GOT3 (cell line): ENCODE results near the gene CACNA1C.
A peak's percentile ranks its signal among the peaks of the same experiment; 100 is the strongest.

Source experiments
- DNase-seq: peaks from one replicate; lab custom pipeline; 2025; ENCODE audit warnings: mixed read lengths; lab: John Stamatoyannopoulos, UW

CACNA1C gene

DNA sequence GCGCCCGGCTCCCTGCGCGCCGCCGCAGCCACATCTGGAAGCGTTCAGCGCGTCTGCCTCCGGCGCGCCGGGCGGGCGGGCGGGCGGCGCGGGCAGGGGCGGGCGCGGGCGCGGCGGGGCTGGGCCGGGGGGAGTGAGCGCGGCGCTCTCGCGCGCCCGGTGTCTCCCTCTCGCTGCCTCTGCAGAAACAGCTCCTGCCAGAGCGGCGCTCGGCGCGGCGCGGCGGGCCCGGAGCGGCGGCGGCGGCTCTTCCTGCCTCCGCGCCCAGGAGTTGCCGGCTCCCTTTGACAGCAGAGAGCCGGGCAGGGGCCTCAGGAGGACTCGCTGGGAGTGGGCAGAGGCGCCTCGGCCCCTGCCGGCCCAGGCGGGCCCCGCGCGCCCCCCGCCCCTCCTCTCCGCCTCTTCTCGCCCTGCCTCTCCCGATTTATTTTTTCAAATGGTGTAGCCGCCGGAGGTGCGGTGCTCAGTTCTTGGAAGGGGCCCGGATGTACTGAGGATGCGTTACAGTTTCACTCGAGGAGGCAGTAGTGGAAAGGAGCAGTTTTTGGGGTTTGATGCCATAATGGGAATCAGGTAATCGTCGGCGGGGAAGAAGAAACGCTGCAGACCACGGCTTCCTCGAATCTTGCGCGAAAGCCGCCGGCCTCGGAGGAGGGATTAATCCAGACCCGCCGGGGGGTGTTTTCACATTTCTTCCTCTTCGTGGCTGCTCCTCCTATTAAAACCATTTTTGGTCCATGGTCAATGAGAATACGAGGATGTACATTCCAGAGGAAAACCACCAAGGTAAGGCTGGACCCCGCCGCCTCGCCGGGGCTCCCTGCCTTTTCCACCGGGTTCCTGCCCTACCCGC lies at the start of gene CACNA1C:
CACNA1C (plus strand) TSS at position 162 of the 853 bp plus-strand sequence; CDS start at position 738, 576 bp downstream.
- peak; percentile 38 for DNase-seq

DNA sequence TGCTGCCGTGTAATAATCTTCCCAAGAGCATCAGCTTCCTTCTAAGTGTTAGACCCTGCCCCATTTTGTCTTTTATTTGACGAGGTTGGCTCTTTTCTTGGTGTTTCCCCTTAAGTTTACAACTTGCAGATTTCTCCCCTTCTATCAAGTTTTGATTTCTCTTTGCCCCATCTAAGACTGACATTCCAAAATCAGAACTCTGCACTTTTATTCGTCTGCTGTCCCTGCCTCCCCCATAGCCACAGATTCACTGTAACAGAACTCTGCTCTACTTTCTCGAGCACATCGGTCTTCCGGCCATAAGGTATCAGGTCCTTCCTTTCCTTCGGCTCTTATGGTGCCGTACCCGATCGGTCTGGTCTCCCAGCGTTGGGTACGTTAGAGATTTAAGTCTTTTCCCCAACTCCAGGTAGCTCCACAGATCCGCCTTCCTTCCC lies 49.1 kb upstream of the CACNA1C start:
- no peak for DNase-seq

DNA sequence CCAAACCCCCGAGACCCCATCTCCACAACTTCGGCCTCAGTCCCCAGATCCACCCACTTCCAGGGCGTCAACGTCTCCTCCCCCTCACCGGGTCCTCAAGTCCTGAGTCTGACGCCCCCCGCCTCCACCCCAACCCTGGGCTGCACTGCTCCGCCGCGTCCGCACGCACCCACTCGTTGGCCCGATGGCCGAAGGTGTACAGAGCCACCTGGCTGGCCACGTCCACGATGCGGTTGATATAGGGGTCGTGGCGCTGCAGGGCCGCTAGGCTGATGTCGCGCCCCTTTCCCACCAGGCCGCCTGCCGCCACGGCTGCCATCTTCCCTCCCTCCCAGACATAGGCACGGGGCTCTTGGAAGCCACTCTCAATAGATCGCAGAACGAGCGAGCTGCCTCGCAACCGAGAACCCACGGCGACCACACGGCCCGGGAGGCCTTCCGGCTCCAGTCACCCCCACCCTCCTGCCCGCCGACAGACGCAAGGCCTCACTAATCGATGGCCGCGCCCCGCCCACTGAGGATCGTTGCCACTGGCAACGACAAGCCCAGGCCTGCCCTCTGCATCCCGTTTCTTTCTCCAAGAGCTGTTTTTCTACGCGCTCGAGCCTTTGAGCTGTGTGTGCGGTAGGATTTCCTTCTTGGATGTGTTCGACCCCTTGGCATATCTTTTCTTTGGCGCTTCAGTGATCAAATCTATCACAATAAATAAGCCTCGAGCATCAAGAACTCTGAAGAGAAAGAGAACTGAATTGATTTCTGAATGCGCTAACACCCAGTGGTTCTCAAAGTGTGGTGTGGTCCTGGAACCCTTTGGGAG lies 48.5 kb upstream of the CACNA1C start, which contains the start of gene DCP1B:
DCP1B (minus strand) TSS at position 345 of the 817 bp plus-strand sequence; CDS start at position 319, 26 bp downstream.
- peak; percentile 83 for DNase-seq

DNA sequence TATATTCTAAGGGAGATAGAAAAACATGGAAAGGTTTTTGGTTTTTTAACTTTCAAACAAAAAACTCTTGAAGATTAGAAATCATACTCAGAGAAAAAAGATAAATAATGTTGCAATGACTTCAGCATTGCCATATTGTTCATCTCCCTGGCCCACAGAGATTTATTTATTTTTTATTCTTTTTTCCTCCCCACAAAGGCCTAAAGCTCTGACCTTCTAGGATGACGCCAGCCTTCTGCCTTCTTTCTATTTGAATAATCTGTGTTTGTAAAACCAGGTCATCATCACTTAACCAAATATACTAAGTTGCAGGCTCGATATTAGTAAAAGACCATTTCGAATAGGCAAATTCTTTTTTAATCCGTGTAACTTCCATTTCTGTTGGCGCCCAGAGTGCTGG lies 44.1 kb upstream of the CACNA1C start:
- DNase-seq: no peak

DNA sequence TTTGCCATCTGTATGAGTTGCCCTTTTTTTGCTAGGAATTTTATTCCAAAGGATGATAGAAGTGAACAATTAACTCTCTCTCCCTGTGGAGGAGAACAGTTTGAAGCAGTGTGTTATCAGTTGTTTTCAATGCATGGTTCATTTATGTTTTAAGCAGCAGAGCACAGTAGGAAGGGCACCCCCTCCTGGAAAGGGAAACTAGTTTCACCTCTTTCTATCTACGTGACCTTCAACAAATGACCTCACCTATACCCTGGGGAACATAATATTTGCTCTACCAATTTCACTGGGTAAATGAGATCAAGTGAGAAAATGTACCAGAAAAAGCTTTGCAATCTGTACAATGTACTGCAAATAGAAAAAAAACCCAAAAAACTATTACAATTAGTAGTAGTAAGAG lies 43.2 kb upstream of the CACNA1C start:
- DNase-seq: no peak

DNA sequence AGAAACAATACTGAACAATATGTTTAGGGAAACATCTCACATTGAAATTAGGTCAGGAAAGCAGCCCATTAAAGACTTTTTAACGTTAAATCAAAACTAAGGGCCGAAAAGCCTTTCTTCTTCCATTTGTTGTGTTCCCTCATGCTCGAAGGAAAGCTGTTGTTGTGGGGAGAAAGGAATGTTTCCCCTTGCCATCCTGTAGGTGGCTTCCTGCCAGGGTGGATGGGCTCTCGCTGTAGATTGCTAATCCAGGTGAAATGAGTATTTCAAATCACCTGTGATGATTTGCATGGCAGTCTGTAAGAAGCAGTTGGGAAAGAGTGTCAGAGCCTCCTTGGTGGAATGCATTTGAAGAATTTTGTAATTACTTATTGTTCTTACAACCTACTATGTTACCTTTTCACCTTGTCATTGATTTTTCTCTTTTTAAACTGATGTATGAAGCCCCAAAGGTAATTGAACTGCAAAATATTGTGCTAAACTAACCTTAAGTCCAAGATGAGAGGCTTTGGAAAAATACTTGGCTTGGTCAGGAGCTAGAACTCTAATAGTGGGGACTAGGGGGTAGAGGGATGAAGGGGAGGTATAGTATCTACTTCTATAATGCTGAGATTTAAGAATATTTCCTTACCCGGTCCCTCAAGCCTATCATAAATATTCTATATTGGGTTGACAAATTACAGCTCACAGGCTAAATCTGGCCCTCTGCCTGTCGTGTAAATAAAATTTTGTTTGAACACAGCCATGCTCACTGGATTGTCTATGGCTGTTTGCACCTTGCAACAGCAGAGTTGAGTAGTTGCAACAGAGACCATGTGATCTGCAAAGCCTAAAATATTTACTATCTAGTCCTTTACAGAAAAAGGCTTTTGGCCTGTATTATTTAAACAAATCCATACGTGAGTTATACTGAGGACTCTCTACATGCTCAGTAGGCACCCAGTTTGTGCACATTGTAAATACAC lies 40.9 kb upstream of the CACNA1C start:
- no peak for DNase-seq

DNA sequence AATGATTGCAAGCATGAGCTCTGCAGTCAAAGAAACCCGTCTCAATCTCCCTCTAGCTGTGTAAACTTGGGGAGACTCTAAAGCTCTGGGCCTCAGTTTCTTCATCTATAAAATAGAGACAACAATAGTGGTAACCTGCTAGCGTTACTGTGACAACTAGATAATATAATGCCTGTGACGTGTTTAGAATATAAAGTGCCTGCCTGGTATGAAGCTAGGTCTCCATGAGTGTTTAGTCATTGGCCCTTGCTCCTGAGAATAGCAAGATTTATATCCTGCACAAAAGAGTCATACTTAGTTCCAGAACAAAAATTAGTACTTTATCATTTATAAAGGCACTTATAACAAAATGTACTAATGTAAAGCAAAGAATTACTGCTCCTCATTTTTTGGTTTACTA lies 39.7 kb upstream of the CACNA1C start:
- no peak for DNase-seq

DNA sequence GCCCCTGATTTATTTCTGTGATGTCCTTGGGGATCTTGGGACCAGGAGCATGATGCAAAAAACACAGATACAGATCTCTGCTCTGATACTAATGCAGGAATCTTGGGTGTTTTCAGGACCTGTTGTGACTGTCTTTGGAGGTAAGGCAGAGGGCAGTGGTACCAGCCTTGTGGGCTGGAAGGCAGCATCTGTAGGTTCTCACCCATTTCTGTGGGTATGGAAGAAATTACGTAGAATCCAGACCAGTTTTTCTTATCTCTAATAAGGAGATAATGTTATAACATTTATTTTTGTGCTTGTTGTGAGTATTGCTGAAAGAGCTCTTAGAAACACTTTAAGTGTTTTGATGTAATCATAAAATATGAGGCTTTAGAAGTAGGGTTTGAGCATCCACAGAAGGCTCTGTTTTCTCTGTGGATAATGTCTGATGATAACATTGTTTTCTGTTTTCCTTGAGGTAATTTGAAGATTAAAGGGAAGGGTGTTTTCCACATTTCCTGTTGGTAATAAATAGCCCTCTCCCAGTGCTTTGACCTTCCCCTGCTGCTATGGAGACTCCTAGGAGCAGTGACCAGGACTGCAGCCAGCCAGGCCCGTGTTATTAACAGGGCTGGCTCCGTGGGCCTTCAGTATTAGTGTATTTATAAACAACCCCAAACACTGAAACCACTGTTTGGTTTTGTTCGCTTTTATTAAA lies 39.1 kb upstream of the CACNA1C start:
- DNase-seq: no peak

DNA sequence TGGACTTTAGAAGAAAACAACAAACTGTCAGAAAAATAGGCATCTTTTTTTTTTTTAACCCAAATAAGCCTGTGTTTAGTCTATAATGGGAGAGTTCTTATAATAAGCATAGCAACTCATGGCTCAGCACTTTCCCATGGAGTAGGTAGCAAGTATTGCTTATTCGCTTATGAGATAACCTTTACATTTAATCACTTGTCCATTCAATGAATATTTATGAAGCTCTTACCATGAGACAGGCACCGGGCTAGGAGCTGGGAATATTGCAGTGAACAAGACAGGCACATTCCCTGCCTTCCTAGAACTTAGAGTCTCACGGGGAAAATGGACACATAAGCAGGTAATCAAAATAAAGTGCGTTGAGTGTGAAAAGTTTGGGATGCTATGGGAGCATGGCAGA lies 38.6 kb upstream of the CACNA1C start:
- DNase-seq: no peak

DNA sequence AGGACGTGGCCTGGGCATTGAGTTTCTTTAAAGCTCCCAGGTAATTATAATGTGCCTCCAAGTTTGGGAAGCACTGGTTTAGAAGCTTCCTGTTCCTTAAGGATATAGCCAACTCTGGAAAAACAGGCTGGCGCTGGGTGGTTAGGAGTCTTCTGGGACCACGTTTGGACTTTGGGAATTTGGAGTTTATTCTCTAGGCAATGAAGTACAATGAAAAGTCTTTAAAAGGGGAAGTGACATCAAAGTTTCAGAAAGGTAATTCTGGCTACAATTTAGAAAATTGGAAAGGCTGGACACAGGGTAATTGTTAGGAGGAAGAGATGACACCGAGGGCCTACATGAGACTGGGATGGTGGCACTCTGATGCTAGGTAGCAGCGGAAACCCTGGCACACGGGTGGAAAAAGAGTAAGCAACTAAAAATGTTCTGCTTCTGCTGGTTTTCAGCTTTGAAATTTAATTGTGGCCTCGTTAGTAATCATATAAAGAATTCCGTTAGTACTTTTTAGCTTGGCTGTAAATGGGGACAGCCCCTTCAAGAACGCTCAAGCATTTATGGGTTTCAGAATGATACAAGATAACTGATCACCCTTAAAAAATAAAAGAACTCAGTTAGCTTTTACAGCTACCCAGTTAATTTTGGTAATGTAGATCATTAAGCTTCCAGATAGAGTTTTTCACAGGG lies 35.8 kb upstream of the CACNA1C start:
- DNase-seq: no peak

DNA sequence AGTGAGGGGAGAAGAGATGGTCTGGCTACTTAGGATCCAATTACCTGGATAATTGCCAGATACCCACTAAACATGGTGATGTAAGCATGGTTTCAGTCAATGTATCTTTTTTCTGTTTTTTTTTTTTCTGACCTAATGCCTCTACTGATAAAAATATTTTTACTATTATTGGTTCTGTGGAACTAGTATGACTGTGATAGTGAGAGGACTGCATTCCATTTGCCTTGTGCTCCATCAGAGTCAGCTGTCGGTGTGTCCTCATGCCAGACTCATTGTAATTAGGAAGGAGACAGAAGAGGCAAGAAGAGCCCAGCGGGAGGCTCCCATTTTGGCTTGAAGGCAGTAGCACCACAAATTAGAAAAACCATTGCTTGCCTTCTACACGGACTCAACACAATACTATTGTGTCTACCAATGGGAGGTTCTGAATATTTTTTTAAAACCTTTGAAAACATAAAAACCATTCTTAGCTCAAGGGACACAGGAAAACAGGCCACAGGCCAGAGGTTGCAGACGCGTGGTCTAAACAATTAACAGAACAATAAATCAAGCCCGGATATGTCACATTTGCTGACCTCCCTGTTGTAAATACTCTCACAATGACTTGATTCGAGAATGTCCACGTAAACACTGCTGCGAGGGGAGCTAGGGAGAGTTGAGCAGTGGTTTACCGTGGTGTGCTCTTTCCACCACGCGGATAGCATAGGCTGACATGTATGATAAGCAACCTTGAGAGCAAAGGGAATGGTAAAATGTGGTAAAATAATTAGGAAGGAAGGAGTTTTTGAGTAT lies 35.0 kb upstream of the CACNA1C start:
- DNase-seq: no peak

DNA sequence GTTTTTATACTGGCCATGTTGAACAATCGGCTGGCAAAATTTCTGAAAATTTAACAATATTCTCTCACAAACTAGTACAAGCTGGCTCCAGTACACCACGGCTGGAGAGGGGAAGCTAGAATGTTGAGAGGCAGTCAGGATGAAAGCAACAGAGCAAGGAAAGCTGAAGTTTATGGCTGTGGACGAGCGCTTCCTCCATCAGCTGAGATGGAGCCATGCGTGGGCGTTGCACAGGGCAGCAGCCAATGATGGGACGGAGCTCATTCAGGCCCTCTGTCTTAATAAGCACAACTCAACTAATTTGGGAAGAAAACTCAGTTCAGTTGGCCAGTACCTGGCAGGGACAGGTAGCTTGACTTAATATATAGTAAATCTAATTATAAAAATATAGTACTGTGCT lies 34.4 kb upstream of the CACNA1C start:
- no peak for DNase-seq

DNA sequence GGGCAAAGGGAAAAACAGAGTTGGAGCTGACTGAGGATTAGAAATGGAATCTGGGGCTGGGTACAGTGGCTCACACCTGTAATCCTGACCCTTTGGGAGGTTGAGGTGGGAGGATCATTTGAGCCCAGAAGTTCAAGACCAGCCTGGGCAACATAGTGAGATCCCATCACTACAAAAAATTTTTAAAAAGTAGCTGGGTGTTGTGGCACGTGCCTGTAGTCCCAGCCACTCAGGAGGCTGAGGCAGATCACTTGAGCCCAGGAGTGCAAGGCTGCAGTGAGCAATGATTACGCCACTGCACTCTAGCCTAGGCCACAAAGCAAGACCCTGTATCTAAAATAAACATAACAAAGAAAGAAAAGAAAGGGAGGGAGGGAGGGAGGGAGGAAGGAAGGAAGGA lies 33.7 kb upstream of the CACNA1C start:
- no peak for DNase-seq

DNA sequence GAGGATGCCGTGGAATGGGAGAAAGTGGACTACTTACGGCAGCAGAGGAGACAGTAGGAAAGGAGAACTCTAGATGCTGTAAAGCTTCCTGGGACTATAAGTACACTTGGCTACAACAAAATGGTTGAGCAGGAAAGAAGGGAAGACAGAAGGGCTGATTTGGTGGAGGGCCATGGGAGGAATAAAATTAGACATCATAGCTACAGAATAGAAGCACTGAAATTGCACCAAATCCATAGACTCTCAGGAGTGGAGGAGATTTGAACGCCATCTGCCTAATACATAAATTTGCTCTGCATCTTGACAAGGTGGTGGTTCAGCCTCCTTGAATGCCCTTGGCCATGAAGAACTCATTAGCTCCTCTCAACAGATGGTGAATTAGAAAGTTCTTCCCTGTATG lies 32.3 kb upstream of the CACNA1C start:
- no peak for DNase-seq

DNA sequence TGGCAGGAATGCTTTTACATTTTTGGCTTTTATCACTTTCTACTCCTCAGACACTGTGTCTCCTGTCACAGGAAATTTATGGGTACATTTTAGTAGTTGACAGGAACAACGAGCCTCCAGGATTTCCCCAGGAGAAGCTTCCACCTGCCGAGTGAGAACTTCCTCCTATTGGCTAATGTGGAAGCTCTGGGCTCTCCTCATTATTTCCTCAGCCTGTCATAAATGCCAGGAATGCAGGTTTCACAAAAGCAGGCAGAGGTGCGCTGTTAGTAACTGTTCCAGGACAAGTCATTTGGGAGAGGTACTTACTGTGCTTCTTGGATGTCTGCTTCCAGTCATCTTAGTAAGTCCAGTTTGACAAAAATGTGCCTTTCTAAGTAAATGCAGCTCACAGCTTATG lies 29.4 kb upstream of the CACNA1C start:
- no peak for DNase-seq

DNA sequence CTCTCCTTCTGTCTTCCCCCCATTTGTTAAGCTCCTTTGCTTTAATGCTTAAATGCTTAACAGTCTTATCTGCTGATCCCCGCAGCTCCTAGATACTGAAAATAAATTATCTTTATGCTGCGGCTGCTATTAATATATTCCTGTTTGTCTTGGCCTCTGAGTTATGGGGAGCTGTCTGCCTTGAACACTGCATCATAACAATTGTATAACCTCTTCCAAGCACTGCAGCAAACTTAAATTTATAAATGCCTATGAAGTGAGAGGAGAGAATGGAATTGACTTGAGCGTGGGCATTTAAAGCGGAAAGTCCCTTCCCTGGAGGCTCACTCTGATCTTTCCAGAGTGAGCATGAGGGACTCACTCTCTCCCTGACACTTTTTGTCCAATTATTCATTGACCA lies 25.4 kb upstream of the CACNA1C start:
- no peak for DNase-seq

DNA sequence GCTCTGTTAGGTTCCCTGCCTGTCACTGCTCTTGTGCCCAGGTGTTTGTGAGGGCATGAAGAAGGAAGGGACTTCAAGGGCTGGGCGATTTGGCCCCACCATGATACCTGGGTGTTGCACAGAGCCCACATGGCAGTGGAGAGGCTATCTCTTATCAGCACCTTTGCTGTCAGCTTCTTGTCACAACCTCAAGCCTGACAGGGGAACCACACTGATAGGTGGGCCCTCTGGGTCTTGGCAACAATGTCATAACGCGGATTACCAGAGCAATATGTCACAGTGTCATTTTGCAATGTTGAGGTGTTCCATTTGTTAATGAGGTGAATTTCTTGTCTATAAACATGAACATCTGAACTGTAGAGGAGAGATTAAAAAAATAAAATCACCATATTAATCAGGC lies 22.9 kb upstream of the CACNA1C start:
- DNase-seq: no peak

DNA sequence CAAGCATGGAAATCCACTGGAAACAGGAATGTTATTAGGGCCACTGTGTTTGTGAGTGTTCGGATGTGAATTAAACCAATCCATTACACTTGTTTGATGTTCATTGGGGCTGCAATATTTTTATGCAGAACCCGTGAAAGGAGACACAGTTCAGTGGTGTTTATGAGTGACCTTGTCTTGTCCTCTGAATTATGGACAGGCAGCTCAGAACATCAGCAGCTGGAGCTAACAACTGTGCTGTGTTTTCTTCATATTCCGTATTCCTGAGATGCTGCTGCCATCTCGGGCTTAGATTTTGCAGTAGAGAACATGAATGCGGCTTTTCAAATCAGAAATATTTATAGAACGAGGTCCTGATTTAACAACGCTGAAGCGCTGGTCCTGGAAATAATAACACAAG lies 20.3 kb upstream of the CACNA1C start:
- no peak for DNase-seq

DNA sequence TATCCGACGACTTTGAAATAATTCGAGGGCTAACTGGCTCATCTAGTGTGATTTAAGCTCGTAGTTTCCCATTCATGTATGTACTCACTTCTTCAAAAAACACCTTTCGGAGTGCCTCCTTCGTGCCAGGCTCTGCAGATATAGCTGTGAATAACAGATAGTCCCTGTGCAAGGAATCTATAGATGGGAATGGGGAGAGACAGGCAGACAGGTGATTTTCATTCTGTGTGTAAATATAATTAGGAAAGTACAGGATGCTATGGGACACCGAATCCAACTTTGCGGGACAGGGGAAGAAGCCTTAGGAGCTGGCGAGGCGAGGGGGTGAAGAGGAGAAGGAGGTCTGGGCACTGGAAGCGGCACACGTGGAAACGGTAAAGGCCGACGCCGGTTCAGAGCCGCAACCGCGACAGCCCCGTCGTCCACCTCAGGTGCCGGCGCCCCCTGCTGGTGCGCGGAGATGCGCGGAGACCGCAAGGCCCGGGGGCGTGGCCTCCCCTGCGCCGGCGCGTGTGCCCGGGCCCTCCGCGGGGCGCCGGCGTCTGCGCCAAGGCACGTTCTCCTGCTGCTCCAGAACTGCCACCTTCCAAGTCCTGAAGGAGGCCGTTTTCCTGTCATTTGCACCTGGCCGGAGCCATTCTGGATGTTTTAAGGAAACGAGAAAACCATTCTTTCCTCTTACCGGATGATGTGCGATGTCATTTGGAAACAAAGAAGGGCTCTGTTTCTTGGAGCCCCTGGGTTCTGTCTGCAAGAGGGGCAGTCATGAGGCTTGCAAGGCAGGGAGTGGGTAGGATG lies 18.0 kb upstream of the CACNA1C start:
- peak; percentile 56 for DNase-seq
